GM06990 (cell line): Measurements from ENCODE around the gene KLHL12.

Source experiments
- DNase-seq: peaks from one replicate; pipeline ENCODE4 v3.0.0-alpha.2; 2011; ENCODE audit not compliant: insufficient read length; ENCODE audit errors: extremely low read depth
- H3K27me3 ChIP-seq: replicated peaks from 2 replicates; pipeline ENCODE4 v1.6.0; 2011; ENCODE audit warnings: low read length; ENCODE audit not compliant: control insufficient read depth, insufficient read depth
- H3K36me3 ChIP-seq: 2 replicates; pipeline ENCODE4 v1.5.1; 2011; ENCODE audit warnings: low read length; ENCODE audit not compliant: control insufficient read depth, insufficient read depth
- H3K4me3 ChIP-seq: replicated peaks from 2 replicates; pipeline ENCODE4 v1.5.1; 2011; ENCODE audit warnings: low read depth, mild to moderate bottlenecking, control low read depth, low read length
- CTCF ChIP-seq: IDR thresholded peaks from 2 replicates; pipeline ENCODE4 v1.5.1; 2011; ENCODE audit warnings: low read length, control low read depth, mild to moderate bottlenecking, inconsistent platforms; ENCODE audit not compliant: insufficient read depth, poor library complexity, severe bottlenecking

The KLHL12 gene

GRCh38 chr1:202926581-202927491 lies at the start of gene KLHL12:
KLHL12 (minus strand) TSS chr1:202927234; CDS start chr1:202925162, 2,072 bp downstream.
- TF ChIP-seq CTCF: peak; percentile 69
- no peaks in the 10 kb centered on the region for H3K36me3 ChIP-seq
- H3K4me3 ChIP-seq: peak within 1 kb of the TSS; percentile 93
- peak; percentile 96 for DNase-seq
- no peaks in the 10 kb centered on the region for H3K27me3 ChIP-seq

- Histone ChIP-seq H3K36me3 (no peaks in the 10 kb centered on the region), H3K4me3 (no peak overlapping the region), H3K27me3 (no peaks in the 10 kb centered on the region)
- DNase-seq: no peak
- TF ChIP-seq CTCF: no peak
Measured at GRCh38 chr1:202976633-202977032, 49.6 kb upstream of the KLHL12 start.

GRCh38 chr1:202974856-202975255 lies 47.8 kb upstream of the KLHL12 start:
- DNase-seq: no peak
- no peaks in the 10 kb centered on the region for H3K36me3 ChIP-seq
- H3K4me3 ChIP-seq: no peak overlapping the region
- TF ChIP-seq CTCF: no peak
- H3K27me3 ChIP-seq: no peaks in the 10 kb centered on the region

GRCh38 chr1:202972046-202972445 lies 45.0 kb upstream of the KLHL12 start:
- no peak overlapping the region for H3K4me3 ChIP-seq
- TF ChIP-seq CTCF: no peak
- DNase-seq: no peak
- H3K36me3 ChIP-seq: no peaks in the 10 kb centered on the region
- H3K27me3 ChIP-seq: no peaks in the 10 kb centered on the region

- Histone ChIP-seq H3K36me3 (no peaks in the 10 kb centered on the region), H3K4me3 (no peak overlapping the region), H3K27me3 (no peaks in the 10 kb centered on the region)
- TF ChIP-seq CTCF: peak; percentile 79
- DNase-seq: peak; percentile 53
Measured at GRCh38 chr1:202968895-202969295, 41.9 kb upstream of the KLHL12 start.
